ENCODE data around the gene ZSWIM1. TPM values are rescaled to one million over a fixed set of nuclear protein-coding genes. Genes with fewer than 3 reads are reported as not detected.

ZSWIM1 gene
- total and polyA plus RNA-seq, 10 of the 15 experiments (the other 5 are each of a cell fraction or from before 2014, with no cell fraction given), result 2.4 to 16.0 (median 9.8) TPM

- TF ChIP-seq, protein P1, sequence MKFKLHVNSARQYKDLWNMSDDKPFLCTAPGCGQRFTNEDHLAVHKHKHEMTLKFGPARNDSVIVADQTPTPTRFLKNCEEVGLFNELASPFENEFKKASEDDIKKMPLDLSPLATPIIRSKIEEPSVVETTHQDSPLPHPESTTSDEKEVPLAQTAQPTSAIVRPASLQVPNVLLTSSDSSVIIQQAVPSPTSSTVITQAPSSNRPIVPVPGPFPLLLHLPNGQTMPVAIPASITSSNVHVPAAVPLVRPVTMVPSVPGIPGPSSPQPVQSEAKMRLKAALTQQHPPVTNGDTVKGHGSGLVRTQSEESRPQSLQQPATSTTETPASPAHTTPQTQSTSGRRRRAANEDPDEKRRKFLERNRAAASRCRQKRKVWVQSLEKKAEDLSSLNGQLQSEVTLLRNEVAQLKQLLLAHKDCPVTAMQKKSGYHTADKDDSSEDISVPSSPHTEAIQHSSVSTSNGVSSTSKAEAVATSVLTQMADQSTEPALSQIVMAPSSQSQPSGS (IDR thresholded peaks at IDR 0.05; ENCODE audit: low read length), result no peak
- TF ChIP-seq, protein P2, sequence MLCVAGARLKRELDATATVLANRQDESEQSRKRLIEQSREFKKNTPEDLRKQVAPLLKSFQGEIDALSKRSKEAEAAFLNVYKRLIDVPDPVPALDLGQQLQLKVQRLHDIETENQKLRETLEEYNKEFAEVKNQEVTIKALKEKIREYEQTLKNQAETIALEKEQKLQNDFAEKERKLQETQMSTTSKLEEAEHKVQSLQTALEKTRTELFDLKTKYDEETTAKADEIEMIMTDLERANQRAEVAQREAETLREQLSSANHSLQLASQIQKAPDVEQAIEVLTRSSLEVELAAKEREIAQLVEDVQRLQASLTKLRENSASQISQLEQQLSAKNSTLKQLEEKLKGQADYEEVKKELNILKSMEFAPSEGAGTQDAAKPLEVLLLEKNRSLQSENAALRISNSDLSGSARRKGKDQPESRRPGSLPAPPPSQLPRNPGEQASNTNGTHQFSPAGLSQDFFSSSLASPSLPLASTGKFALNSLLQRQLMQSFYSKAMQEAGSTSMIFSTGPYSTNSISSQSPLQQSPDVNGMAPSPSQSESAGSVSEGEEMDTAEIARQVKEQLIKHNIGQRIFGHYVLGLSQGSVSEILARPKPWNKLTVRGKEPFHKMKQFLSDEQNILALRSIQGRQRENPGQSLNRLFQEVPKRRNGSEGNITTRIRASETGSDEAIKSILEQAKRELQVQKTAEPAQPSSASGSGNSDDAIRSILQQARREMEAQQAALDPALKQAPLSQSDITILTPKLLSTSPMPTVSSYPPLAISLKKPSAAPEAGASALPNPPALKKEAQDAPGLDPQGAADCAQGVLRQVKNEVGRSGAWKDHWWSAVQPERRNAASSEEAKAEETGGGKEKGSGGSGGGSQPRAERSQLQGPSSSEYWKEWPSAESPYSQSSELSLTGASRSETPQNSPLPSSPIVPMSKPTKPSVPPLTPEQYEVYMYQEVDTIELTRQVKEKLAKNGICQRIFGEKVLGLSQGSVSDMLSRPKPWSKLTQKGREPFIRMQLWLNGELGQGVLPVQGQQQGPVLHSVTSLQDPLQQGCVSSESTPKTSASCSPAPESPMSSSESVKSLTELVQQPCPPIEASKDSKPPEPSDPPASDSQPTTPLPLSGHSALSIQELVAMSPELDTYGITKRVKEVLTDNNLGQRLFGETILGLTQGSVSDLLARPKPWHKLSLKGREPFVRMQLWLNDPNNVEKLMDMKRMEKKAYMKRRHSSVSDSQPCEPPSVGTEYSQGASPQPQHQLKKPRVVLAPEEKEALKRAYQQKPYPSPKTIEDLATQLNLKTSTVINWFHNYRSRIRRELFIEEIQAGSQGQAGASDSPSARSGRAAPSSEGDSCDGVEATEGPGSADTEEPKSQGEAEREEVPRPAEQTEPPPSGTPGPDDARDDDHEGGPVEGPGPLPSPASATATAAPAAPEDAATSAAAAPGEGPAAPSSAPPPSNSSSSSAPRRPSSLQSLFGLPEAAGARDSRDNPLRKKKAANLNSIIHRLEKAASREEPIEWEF (IDR thresholded peaks at IDR 0.05; ENCODE audit: insufficient replicate concordance, low read depth, low read length), result no peak
- TF ChIP-seq TCF12 (IDR thresholded peaks at IDR 0.05; ENCODE audit: low read depth, low read length), result no peak
- no peak for TF ChIP-seq ZBTB4 (CRISPR knock-in tag; IDR thresholded peaks at IDR 0.05)
- no peak for TF ChIP-seq NR2C1 (IDR thresholded peaks at IDR 0.05)
- TF ChIP-seq TBL1XR1 (IDR thresholded peaks at IDR 0.05; ENCODE audit: low read depth, low read length), result no peak
- TF ChIP-seq JUND (IDR thresholded peaks at IDR 0.05; ENCODE audit: low read depth, low read length), result no peak
- TF ChIP-seq ZBED1 (IDR thresholded peaks at IDR 0.05; ENCODE audit: borderline replicate concordance), result no peak
- TF ChIP-seq, protein P3, sequence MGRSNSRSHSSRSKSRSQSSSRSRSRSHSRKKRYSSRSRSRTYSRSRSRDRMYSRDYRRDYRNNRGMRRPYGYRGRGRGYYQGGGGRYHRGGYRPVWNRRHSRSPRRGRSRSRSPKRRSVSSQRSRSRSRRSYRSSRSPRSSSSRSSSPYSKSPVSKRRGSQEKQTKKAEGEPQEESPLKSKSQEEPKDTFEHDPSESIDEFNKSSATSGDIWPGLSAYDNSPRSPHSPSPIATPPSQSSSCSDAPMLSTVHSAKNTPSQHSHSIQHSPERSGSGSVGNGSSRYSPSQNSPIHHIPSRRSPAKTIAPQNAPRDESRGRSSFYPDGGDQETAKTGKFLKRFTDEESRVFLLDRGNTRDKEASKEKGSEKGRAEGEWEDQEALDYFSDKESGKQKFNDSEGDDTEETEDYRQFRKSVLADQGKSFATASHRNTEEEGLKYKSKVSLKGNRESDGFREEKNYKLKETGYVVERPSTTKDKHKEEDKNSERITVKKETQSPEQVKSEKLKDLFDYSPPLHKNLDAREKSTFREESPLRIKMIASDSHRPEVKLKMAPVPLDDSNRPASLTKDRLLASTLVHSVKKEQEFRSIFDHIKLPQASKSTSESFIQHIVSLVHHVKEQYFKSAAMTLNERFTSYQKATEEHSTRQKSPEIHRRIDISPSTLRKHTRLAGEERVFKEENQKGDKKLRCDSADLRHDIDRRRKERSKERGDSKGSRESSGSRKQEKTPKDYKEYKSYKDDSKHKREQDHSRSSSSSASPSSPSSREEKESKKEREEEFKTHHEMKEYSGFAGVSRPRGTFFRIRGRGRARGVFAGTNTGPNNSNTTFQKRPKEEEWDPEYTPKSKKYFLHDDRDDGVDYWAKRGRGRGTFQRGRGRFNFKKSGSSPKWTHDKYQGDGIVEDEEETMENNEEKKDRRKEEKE (IDR thresholded peaks at IDR 0.05), result no peak
Observed at GRCh38 chr20:45852326-45852725, 28.7 kb upstream of the ZSWIM1 start (continued).

All from GM12878 (cell line).